ENCODE data around the gene PODN. TPM values are rescaled to one million over a fixed set of nuclear protein-coding genes. Genes with fewer than 3 reads are reported as not detected.

The PODN gene
- total and polyA plus RNA-seq, 2 of the 4 experiments (the other 2 are of a cell fraction): 0.54 to 6.2 TPM

DNA sequence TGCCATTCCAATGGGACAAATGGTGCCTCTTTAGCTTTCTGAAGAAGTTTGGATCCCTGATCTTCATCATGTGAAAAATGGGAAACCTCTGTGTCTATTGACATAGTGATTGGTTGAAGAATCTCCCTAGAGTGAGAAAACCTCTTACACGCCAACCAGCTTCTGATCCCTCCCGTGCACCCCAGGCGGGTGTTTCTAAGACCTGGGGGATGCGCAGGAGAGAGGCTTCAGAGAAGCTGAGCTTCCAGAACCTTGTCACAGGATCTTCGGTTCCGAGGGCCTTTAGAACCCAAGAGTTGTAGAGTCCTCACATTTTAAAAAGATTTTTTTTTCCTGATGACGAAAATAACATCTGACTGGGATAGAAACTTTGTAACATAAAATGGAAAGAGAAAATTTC, 11.3 kb downstream of the PODN start:
- no peak overlapping the region for H3K14ac ChIP-seq (replicated peaks; ENCODE audit: low read depth, low read length)
- in situ Hi-C loops (cut with MboI; ENCODE audit: low sequenced_read_pairs) (loop anchor here (5.0 kb wide), 1 partner anchor 49 kb away; no protein-coding TSS in a partner anchor), dilution Hi-C loops (cut with HindIII; ENCODE audit: low sequenced_read_pairs, unreplicated experiment) (no loop called here), intact Hi-C loops (cut with micrococcal nuclease) (no loop called here)
- H2AK9ac ChIP-seq (replicated peaks; ENCODE audit: low read depth, low read length, poor library complexity): no peak overlapping the region
- no peak overlapping the region for H3K56ac ChIP-seq (ENCODE audit: extremely low read depth, insufficient read depth, low read length)
- no peak overlapping the region for H2BK120ac ChIP-seq (ENCODE audit: low read depth, low read length)
- H3K36me3 ChIP-seq (ENCODE audit: control insufficient read depth, insufficient read depth, low read length): peaks cover 20% of the 10 kb centered on the region; the same call in 1 of the 2 replicates
- H2AK5ac ChIP-seq (ENCODE audit: low read depth, low read length): no peak overlapping the region; the same call in 1 of the 2 replicates
- TF ChIP-seq MAFK (IDR thresholded peaks at IDR 0.05; ENCODE audit: low read depth, low read length): no peak
- TF ChIP-seq, protein P1, sequence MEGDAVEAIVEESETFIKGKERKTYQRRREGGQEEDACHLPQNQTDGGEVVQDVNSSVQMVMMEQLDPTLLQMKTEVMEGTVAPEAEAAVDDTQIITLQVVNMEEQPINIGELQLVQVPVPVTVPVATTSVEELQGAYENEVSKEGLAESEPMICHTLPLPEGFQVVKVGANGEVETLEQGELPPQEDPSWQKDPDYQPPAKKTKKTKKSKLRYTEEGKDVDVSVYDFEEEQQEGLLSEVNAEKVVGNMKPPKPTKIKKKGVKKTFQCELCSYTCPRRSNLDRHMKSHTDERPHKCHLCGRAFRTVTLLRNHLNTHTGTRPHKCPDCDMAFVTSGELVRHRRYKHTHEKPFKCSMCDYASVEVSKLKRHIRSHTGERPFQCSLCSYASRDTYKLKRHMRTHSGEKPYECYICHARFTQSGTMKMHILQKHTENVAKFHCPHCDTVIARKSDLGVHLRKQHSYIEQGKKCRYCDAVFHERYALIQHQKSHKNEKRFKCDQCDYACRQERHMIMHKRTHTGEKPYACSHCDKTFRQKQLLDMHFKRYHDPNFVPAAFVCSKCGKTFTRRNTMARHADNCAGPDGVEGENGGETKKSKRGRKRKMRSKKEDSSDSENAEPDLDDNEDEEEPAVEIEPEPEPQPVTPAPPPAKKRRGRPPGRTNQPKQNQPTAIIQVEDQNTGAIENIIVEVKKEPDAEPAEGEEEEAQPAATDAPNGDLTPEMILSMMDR (conservative IDR thresholded peaks at IDR 0.05; ENCODE audit: low read depth, low read length): no peak
- no CpG with 5 or more reads among the region's 7 CpGs for WGBS, 2 experiments (ENCODE audit: extremely low coverage in 2 of 2, insufficient read length in 1 of 2)
- no peak overlapping the region for H2BK20ac ChIP-seq (ENCODE audit: low read depth, low read length)
- no peaks in the 10 kb centered on the region for H4K20me1 ChIP-seq (ENCODE audit: insufficient read depth, low read length)
- no peak overlapping the region for H3K27ac ChIP-seq (ENCODE audit: insufficient read depth, low read length)
- peaks cover 2% of the 10 kb centered on the region; the same call in 1 of the 2 replicates for H3K4me1 ChIP-seq (ENCODE audit: control insufficient read depth, insufficient read depth, low read length)
- ChIA-PET POLR2A (ENCODE audit: unreplicated experiment) (no interaction called here), CTCF (no interaction called here)
- H3K4me3 ChIP-seq (ENCODE audit: insufficient read depth, low read depth, low read length): no peak overlapping the region
- H3K27me3 ChIP-seq (ENCODE audit: control insufficient read depth, insufficient read depth, low read length): no peaks in the 10 kb centered on the region
- H3K9ac ChIP-seq (ENCODE audit: low read depth, low read length): no peak overlapping the region
- no TSS peak for BruUV-seq (replicated peaks)
- H2BK15ac ChIP-seq (ENCODE audit: low read depth, low read length): no peak overlapping the region
- no peaks in the 10 kb centered on the region for H3K9me3 ChIP-seq (ENCODE audit: control insufficient read depth, insufficient read depth, low read length)
- DNase-seq (no peak), ATAC-seq (ENCODE audit: low read depth) (no peak)
- H3K23ac ChIP-seq (ENCODE audit: low read depth, low read length): no peak overlapping the region
- H4K91ac ChIP-seq (ENCODE audit: insufficient read depth, low read depth, low read length): no peak overlapping the region
- H3K18ac ChIP-seq (ENCODE audit: low read depth, low read length): no peak overlapping the region
- H3K79me1 ChIP-seq (ENCODE audit: low read depth in 1 of 2, low read length in 2 of 2): no peaks in the 10 kb centered on the region
- H4K5ac ChIP-seq (ENCODE audit: low read depth, low read length): no peak overlapping the region
- H3K4me2 ChIP-seq (ENCODE audit: low read depth, low read length): no peak overlapping the region
- no peak overlapping the region for H3K4ac ChIP-seq (ENCODE audit: low read depth, low read length)
- no peak overlapping the region for H2BK5ac ChIP-seq (ENCODE audit: low read depth, low read length, poor library complexity, severe bottlenecking)
- H3K9me1 ChIP-seq (ENCODE audit: insufficient read depth, low read length): 0 out of 2 replicates have a peak, but pooled peaks cover 3% of the 10 kb centered on the region
- H4K8ac ChIP-seq (ENCODE audit: low read depth in 2 of 2, low read length in 2 of 2): no peak overlapping the region
- H2AFZ ChIP-seq (replicated peaks; ENCODE audit: low read length, poor library complexity): no peak overlapping the region
